HG02970 (cell line): ENCODE data around the gene OSBPL3.
"Not testable (repeated sequence)": the region's sequence is repeated elsewhere in the genome, so short reads cannot be mapped to it uniquely, and the experiment has no call there.

Source experiments
- ATAC-seq: cut with Tn5 transposase; IDR thresholded peaks from one replicate; pipeline ENCODE4 v1.9.1; 2021; ENCODE audit warnings: mild to moderate bottlenecking, moderate library complexity, moderate number of reproducible peaks; ENCODE audit not compliant: unreplicated experiment, low FRiP score

OSBPL3 gene

GRCh38 chr7:24812305-24812945 is 167.6 kb downstream of the OSBPL3 start:
- ATAC-seq, result no peak

- no peak for ATAC-seq
Measured at GRCh38 chr7:24808518-24808917, 171.5 kb downstream of the OSBPL3 start.

- ATAC-seq, result no peak
Measured at GRCh38 chr7:24802300-24802699, 177.7 kb downstream of the OSBPL3 start.

- ATAC-seq, result no peak
Measured at GRCh38 chr7:24801883-24802282, 178.1 kb downstream of the OSBPL3 start.

- no peak for ATAC-seq
Measured at GRCh38 chr7:24800667-24801066, 179.3 kb downstream of the OSBPL3 start.

- ATAC-seq, result no peak
Measured at GRCh38 chr7:24800073-24800472, 179.9 kb downstream of the OSBPL3 start.

GRCh38 chr7:24799506-24799905 is 180.5 kb downstream of the OSBPL3 start:
- ATAC-seq, result no peak

GRCh38 chr7:24798261-24798660 is 181.7 kb downstream of the OSBPL3 start:
- no peak for ATAC-seq

GRCh38 chr7:24797270-24797669 is 182.7 kb downstream of the OSBPL3 start:
- ATAC-seq, result no peak

- no peak for ATAC-seq
Measured at GRCh38 chr7:24795407-24795767, 184.6 kb downstream of the OSBPL3 start.

GRCh38 chr7:24794751-24795406 is 185.1 kb downstream of the OSBPL3 start:
- ATAC-seq, result not testable (repeated sequence)

GRCh38 chr7:24793982-24794648 is 185.9 kb downstream of the OSBPL3 start:
- no peak for ATAC-seq

- ATAC-seq, result no peak
Measured at GRCh38 chr7:24788961-24789576, 190.9 kb downstream of the OSBPL3 start.

- ATAC-seq, result no peak
Measured at GRCh38 chr7:24788075-24788474, 191.9 kb downstream of the OSBPL3 start.

- ATAC-seq, result no peak
Measured at GRCh38 chr7:24786941-24787340, 193.0 kb downstream of the OSBPL3 start.

- no peak for ATAC-seq
Measured at GRCh38 chr7:24786306-24786705, 193.7 kb downstream of the OSBPL3 start.

- no peak for ATAC-seq
Measured at GRCh38 chr7:24784277-24784676, 195.7 kb downstream of the OSBPL3 start.

GRCh38 chr7:24783698-24784097 is 196.3 kb downstream of the OSBPL3 start:
- ATAC-seq, result no peak

GRCh38 chr7:24781106-24781505 is 198.9 kb downstream of the OSBPL3 start:
- ATAC-seq, result no peak

- no peak for ATAC-seq
Measured at GRCh38 chr7:24779283-24779655, 200.7 kb downstream of the OSBPL3 start.

- no peak for ATAC-seq
Measured at GRCh38 chr7:24778543-24779282, 201.3 kb downstream of the OSBPL3 start.
